HG03103 (cell line): ENCODE measurements around the gene MEST.
"Not testable (repeated sequence)": the region's sequence is repeated elsewhere in the genome, so short reads cannot be mapped to it uniquely, and the experiment has no call there.

Experiments
- ATAC-seq: cut with Tn5 transposase; IDR thresholded peaks from one replicate; pipeline ENCODE4 v1.9.1; 2021; ENCODE audit warnings: low read depth; ENCODE audit not compliant: unreplicated experiment

Gene MEST

GRCh38 chr7:130521258-130521951 is 29.5 kb downstream of the MEST start:
- ATAC-seq, result no peak

- not testable (repeated sequence) for ATAC-seq
Observed at GRCh38 chr7:130523519-130524125, 31.7 kb downstream of the MEST start.

- no peak for ATAC-seq
Observed at GRCh38 chr7:130524628-130525027, 32.7 kb downstream of the MEST start.

- not testable (repeated sequence) for ATAC-seq
Observed at GRCh38 chr7:130527752-130528355, 36.0 kb downstream of the MEST start.

GRCh38 chr7:130529417-130529816 is 37.5 kb downstream of the MEST start:
- no peak for ATAC-seq

GRCh38 chr7:130537894-130538293 is 46.0 kb downstream of the MEST start:
- not testable (repeated sequence) for ATAC-seq

- not testable (repeated sequence) for ATAC-seq
Observed at GRCh38 chr7:130541287-130541686, 49.4 kb downstream of the MEST start.

GRCh38 chr7:130542297-130542696 is 50.4 kb downstream of the MEST start:
- ATAC-seq, result not testable (repeated sequence)

GRCh38 chr7:130543487-130544010 is 51.7 kb downstream of the MEST start:
- no peak for ATAC-seq

GRCh38 chr7:130544356-130544755 is 52.5 kb downstream of the MEST start:
- ATAC-seq, result no peak

GRCh38 chr7:130553398-130554029 is 61.6 kb downstream of the MEST start:
- no peak for ATAC-seq

- no peak for ATAC-seq
Observed at GRCh38 chr7:130554481-130554880, 62.6 kb downstream of the MEST start.
